Measurements from ENCODE around the gene PPP1R37.

DNA sequence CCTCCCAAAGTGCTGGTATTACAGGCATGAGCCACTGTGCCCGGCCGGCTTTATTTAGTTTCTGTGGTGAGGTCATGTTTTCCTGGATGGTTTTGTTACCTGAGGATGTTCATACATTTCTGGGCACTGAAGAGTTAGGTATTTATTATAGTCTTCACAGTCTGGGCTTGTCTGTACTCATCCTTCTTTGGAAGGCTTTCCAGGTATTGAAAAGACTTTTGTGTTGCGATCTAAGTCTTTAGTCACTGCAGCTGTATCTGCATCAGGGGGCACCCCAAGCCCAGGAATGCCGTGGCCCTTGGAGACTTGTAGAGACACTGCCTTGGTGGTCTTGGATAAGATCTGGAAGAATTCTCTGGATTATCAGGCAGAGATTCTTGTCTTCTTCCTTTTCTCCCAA lies 98.4 kb downstream of the PPP1R37 start:
- TF ChIP-seq, protein P1, sequence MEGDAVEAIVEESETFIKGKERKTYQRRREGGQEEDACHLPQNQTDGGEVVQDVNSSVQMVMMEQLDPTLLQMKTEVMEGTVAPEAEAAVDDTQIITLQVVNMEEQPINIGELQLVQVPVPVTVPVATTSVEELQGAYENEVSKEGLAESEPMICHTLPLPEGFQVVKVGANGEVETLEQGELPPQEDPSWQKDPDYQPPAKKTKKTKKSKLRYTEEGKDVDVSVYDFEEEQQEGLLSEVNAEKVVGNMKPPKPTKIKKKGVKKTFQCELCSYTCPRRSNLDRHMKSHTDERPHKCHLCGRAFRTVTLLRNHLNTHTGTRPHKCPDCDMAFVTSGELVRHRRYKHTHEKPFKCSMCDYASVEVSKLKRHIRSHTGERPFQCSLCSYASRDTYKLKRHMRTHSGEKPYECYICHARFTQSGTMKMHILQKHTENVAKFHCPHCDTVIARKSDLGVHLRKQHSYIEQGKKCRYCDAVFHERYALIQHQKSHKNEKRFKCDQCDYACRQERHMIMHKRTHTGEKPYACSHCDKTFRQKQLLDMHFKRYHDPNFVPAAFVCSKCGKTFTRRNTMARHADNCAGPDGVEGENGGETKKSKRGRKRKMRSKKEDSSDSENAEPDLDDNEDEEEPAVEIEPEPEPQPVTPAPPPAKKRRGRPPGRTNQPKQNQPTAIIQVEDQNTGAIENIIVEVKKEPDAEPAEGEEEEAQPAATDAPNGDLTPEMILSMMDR (IDR thresholded peaks at IDR 0.05; ENCODE audit: low read depth, low read length, poor library complexity, severe bottlenecking) = no peak
- no peak for TF ChIP-seq EZH2phosphoT487 (IDR thresholded peaks at IDR 0.05; ENCODE audit: borderline replicate concordance, low read length)
